Ramos (cell line): ENCODE results near the gene BLOC1S3.

Experiments used
- in situ Hi-C: fragments of 300-500 bp; cut with MboI; formaldehyde crosslinking; loops from one replicate; pipeline ENCODE4 v1.14.3; 2022; ENCODE audit warnings: low sequenced_read_pairs; ENCODE audit not compliant: unreplicated experiment

The BLOC1S3 gene

DNA sequence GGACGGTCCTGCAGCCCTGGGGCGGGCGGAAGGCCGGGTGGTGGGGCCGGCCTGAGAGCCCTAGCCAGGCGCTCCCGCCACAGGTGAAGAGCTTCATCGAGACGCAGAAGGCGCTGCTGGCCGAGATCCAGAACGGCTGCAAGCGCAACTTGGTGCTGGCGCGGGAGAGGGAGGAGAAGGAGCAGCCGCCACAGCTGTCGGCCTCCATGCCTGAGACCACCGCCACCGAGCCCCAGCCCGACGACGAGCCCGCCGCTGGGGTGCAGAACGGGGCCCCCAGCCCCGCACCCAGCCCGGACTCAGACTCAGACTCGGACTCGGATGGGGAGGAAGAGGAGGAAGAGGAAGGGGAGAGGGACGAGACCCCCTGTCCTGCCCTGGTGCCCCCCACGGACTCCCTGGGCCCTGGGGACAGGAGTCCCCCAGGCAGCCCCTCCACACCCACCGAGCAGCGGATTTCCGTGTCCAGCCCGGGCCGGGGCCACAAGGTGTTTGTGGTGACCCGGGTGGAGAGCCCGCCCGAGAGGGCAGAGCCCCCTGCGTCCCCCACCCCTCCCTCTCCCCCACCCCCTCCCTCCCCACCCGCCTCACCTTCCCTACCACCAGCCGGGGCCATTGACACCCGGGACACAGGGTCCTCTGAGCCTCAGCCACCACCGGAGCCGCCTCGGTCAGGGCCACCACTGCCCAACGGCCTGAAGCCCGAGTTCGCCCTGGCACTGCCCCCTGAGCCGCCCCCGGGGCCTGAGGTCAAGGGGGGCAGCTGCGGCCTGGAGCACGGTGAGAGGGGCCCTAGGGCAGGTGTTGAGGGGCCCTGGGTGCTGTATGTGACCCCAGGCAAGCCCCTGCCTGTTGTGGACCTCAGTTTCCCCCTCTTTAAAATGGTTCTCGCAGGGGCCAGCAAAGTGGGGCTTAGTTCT, 33.1 kb upstream of the BLOC1S3 start:
- in situ Hi-C loops = no loop called here

DNA sequence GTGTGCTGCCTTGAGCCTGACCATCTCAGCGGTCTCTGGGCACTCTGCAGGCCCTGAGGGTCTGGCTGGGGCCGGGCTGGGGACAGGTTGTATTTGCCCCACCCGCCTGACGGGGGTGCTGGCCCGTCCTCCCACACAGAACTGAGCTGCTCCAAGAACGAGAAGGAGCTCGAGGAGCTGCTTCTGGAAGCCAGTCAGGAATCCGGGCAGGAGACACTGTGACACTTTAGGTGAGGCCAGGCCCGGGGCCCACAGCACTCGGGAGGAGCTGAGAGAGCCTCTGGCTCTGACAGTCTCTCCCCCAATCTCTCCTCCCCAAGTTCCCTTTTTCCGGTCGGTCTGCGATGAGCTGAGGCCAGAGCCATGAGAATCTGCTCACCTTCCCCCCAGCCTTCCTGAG, 32.3 kb upstream of the BLOC1S3 start:
- in situ Hi-C loops = no loop called here

DNA sequence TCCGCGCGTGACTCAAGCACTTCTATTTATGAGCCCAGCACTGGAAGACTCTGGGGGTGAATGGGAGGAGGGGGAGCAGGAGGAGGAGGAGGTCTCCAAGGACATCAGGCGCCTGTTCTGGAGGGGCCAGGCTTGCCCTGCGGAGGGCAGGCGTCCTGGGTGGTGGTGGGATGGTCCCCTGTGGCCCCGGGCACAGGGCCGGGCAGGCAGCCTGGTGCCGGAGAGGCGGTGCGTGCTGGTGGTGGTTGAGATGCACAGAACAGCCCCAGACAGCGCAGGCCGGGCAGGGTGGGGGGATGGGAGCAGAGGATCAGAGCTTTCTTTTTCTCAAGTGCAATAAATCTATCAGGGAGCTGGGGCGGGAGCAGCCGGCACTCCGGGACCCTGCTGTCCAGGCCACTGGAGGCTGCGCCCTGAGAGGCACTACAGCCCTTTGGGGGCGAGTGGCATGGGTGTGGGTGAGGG, 31.8 kb upstream of the BLOC1S3 start:
- in situ Hi-C loops = no loop called here

DNA sequence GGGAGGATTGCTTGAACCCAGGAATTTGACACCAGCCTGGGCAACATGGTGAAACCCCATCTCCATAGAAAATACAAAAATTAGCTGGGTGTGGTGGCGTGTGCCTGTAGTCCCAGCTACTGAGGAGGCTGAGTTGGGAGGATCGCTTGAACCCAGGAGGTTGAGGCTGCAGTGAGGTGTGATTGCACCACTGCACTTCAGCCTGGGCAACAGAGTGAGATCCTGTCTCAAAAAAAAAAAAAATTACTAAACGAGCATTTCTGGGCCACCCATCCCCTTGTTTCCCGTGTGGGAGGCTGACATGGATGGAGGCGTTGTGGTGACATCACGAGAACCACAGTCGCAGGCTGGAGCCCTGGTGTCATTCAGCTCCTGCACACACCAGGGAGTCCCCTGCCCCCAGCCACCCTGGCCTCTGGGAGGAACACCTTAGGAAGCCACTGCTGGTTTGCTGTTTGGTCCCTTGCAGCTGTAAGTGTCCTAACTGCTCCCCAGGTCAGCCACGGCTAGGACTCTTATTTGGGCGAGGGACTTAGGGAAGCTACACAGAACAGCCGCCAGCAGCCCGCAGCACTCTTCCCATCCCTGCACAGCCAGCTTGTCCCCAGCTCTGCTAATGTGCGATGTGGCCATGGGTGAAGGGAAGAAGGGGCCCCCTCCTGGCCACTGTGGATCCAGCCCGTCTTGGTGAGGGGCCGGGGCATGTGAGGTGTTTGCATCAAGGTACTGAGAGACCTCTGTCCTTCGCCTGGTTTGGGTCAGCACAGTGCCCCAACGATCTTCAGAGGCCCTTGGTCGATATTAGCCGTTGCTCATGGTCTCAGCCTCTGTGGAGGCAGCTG, 30.5 kb upstream of the BLOC1S3 start:
- in situ Hi-C loops = no loop called here

DNA sequence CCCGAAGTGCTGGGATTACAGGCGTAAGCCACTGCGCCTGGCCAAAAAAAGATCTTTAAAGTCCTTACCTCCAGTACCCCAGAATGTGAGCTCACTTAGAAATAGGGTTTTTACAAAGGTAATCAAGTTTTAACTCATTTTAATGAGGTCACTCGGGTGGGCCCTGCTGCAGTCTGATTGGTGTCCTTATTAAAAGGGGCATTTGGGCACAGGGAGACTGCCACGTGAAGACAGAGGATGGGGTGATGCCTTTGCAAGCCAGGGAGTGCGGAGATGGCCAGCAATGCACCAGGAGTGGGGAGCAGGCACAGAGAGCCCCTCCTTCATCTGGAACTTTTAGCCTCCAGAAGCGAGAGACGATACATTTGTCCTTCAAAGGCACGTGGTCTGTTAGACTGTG, 29.5 kb upstream of the BLOC1S3 start:
- in situ Hi-C loops = no loop called here

DNA sequence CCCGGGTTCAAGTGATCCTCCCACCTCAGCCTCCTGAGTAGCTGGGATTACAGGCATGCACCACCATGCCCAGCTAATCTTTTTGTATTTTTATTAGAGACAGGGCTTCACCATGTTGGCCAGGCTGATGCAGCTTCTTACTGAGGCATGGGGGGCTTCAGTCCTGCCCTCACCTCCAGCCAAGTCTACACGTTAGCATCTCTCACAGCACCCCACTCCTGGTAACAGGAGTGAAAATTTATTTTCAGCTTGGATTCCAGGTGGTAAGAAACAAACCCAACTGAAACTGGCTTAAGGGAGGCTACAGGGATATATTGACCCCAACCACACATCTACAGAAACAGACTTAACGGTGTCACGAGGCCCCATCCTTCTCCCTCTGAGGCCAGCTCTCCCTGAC, 28.4 kb upstream of the BLOC1S3 start:
- in situ Hi-C loops = no loop called here

DNA sequence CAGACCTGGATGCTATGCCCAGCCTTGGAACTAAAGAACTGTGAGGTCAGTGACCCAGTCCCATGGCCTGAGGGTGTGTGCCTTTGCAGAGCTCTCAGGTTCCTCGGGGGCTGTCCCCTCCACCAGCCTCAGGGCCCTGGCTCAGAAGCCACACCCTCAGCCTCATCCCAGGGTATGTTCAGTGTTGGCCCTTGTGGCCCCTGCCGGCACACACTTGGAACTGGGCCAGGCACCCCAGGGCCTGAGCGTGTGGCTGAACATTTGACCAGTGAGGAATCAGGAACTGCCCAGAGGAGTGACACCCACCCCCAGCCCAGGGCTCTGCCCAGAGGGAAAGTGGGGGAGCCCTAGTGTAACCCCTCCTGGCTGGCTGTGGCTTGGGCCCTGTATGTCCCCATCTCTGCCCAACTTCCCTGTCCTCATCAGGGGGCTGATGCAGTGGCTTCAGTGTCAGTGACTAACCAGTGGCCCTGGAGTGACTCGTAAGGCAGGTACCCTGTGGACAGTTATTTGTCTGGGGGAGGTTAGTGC, 27.8 kb upstream of the BLOC1S3 start:
- in situ Hi-C loops = no loop called here

DNA sequence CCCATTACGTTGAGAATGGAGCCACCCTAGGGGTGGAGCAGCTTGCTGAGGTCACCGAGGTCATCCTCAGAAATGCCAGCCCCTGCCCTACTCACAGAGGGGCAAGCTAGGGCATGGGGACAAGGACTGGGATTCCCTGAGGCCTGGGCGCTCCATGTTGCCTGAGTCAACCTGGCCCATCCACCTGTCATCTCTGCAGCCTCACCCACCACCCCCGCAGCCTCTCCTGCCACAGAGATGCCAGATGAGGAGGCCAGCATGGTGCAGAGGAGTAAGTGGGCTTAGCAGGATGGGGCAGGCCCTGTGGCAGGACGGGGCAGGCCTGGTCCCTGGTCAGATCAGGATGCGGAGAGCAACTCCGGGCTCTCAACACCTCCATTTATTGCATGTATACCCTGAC, 27.3 kb upstream of the BLOC1S3 start:
- in situ Hi-C loops = no loop called here

DNA sequence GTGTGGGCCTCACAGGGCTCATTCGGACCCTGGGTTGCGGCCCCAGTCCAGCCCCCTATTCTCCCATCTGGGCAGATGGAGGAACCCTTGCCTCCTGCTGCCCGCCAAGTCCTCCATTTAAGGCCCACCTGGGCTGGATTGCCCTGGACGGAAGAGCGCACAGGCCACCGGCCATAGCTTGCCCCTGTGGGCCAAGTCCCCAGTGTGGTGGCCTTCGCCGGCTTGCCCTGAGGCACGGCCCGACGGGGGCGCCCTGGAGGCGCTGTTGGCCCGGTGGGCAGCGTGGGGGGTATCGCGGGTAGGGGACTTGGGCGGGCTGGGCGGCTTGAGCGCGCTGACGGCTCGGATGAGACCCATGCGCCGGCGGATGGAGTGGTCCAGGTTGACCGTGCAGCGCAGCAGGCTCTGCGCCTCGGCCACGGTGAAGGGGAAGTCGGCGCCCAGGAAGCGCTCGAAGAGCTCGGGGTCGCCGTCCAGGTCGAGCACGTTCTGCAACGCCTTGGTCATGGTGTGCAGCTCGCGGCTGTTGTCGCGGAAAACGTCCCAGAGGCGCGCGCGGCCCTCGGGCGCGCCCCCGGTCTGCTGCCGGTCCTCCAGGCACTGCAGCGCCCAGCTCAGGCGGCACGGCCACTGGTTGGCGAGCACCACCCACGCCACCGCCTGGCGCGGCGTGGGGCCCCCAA, 26.6 kb upstream of the BLOC1S3 start:
- in situ Hi-C loops = no loop called here

DNA sequence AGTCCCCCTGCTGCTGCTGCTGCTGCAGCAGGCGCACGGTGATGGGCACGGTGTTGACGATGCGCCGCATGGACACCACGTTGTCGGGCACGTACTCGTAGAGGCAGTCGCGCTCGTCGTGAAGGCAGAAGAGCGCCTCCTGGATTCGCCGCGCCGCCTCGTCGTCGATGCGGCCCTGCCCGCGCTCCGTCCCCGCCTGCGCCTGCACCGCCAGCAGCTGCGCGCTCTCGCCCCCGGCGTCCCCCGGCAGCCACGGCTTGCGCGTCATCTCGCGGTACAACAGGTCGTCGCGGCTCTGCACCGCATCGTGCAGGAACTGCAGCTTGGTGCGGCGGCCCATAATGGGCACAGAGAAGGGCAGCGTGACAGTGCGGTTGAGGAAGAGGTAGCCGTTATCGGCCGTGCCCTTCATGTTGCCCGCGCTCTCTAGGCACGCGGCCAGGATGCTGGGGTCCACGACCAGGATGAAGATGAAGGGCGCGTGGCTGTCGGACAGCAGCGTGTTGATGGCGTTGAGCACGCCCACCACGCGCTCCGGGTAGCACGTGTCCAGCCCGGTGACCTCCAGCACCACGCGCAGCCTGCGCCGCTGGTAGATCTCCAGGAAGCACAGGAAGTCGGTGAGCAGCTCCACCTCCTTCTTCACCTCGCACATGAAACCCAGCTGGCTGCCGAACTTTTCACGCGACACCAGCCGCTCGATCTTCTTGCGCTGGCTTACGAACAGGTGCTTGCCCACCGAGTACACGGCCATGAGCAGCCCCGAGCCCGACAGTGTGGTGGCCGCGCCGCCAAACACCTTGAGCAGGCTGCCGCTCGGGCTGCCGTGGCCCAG, 25.9 kb upstream of the BLOC1S3 start:
- in situ Hi-C loops = no loop called here

DNA sequence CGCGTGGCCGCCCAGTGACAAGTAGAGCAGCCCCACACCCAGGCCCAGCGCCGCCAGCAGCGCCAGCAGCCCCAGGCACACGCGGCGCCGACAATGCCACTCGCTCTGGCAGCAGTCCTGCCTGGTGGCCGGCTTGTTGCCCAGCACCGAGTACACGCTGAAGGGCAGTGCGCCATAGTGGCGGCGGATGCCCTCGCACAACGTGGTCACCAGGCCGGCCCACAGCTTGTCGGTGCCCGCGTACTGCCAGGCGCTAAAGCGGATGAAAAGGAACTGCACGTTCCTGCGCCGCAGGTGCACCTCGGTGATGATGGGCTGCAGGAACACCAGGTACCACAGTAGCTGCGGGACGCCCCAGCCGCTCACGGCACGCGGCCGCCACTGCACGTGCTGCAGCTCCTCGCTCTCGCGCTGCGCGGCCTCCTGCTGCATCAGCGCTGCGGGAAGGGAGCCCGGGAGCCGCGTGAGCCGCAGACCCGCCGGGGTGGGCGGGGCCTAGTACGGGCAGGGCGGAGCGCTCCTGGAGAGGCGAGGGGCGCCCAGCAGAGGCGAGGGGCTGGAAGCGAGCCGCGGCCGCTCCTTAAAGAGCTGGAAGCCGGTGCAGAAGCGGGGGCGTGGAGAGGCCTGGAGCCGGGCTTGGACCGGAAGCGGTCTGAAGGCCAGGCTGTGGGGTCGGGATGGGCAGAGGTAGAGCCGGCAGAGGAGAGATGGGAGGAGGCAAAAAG, 25.1 kb upstream of the BLOC1S3 start:
- in situ Hi-C loops = no loop called here

DNA sequence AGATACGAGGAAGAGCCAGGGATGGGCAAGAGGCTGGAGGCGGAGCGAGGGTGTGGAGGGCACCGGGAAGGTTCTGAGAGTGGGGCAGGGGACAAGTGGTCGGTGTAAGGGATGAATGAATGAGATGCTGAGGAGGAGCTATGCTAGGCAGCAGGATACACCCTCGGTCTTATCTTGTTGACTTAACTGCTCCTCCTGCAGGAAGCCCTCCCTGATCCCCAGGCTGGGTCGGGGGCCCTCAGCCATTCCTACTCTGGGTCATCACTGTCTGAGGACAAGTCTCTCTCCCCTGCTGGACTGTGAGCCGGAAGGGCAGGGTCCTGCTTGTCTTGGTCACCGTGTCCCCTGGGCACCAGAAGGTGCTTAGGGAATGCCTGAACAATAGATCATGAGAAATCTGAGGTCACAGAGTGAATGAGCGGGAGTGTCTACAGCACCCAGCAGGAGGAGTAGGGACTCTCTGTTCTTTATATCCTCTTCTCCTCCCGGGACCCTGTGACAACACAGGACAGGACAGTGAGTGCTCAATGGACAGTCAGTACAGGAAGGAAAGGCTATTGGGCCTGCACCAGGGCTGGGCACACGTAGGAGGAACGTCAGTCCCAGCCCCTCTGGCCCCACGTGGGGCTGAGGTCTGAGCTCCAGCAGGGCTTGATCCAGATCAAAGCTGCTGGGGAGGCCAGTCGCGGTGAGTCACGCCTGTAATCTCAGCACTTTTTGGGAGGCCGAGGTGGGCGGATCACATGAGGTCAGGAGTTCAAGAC, 24.3 kb upstream of the BLOC1S3 start:
- in situ Hi-C loops = no loop called here

DNA sequence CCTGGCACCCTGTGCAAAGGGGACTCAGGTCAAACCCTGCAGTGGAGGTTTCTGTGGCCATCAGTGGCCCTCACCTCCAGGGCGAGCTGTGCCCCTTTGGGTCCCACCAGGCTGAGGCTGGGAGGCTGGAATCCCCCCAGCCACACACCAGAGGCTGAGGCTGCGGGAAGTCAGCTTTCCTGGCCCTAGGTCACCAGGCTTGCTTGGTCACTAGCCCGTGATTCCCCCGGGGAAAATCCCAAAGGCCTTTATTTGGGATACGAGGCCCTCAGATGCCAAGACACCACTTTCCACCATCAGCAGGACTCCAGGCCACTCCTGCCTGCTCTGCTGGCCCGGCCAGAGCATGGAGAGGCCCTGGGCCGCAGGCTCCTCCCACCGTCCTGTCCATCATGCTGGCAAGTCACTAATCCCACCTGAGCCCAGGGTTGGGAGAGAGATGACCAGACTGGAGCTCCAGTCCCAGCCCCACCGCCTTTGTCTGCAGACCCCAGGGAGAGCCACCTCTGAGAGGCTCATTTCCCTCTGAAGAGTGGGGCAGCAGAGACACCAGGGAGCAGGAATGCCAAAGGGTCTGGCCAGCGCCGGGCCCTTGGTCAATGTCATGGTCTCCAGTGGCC, 22.5 kb upstream of the BLOC1S3 start:
- in situ Hi-C loops = no loop called here

DNA sequence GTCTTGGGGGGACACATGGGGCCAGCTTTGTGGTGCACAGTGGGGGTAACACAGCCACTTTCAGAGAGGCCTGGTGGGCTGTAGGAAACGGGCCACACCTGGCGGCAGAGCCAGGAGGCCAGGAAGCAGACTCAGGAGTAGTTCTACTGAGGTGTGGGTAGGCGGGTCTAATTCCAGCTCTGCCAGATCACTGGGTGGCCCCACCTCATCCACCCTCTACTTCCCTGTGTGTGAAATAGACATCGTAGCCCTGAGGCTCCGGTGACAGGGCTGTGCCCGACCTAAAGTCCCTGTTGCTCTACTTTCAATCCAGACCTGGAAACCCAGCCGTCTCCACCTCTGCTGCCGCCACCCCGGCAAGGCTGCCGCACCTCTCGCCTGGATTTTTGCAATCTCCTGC, 21.8 kb upstream of the BLOC1S3 start:
- in situ Hi-C loops = no loop called here

DNA sequence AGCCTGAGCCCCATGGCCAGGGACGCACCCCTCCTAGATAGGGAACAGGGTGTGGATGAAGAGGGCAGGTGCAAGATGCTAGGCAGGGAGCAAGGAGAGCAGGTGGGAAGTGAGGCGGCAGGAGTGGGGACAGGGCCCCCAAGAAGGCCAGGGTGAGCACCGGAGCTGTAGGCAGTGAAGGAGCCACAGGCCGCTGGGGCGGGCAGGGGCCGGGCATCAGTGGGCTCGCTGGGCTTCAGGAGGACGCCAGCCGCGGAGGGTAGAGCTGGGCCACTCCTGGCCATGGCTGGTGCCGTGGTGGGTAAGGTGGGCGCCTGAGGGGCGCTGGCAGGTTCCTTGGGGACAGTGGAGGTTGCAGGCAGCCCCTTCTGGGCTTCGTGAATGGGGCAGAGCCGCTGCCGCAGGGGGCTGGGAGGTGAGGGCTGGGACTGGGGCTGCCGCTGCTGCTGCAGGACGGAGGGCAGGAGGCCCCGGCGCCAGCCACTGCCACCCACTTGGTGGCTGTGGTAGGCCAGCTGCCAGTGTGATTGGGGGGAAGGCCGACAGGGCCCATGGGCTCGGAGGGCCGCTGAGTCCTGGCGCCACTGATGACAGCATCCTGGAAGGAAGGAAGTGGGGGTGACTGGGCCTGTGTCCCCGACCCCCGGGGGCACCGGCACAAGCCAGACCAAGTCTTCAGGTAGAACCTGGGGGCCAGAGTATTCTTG, 19.9 kb upstream of the BLOC1S3 start:
- in situ Hi-C loops = no loop called here

DNA sequence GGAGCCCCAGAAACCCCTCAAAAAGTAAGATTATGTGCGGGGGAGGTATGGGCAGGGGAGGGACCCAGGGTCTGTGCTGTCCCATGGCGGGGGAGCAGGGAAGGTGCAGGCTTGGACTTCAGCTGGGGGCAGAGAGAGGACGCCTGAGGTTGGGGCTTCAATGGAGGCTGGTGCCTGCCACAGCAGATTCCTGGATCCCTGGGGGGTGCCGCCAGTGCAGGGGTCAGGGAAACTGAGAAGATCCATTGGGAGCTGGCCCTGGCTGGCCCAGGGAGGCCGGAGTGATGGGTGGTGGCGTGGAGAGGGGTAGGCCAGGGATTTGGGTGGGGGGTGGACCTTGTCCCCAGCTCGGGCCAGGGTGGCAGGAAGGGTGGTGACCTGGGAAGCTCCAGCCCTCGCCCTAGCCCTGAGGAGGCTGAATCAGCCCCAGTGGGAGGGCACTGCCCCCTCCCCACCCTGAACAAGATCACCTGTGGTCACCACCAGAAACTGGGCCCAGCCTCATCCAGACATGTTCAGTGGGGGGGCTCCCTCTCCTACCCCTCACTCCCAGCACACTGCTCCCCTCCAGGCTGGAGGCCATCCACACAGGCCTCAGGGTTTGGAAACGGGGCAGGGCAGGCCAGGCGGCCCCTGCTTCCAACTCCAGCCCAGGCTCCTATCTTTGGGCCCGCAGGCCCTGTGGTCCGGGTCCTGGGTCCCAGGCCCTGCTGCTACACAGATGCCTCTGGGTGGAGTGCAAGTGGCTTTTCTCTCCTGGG, 19.2 kb upstream of the BLOC1S3 start:
- in situ Hi-C loops = no loop called here

DNA sequence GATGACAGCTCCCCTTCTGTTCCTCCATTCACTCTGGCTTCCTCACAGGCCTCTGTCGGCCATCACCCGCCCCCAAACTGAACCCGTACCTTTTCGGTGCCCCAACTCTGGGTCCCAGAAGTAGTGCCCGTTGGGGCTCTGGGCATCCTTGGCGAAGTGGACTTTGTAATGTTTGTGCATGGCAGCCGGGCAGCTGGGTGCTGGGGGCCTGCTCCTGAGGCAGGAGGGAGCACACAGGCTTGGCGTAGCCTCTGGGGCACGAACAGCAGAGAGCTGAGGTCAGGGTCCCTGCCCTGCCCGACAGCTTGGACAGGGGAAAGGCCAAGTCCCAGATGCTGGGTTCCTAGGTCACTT, 18.6 kb upstream of the BLOC1S3 start:
- in situ Hi-C loops = no loop called here
